Right lobe of liver (tissue), 6 donors: ENCODE data around the gene C6orf15. TPM values are rescaled to one million over a fixed set of nuclear protein-coding genes. Genes with fewer than 3 reads are reported as not detected.

Source experiments
- ATAC-seq, 4 donors: fragments of 200-7000 bp; cut with Tn5 transposase; one replicate each; pipeline ENCODE4 v1.9.1; 2020; ENCODE audit warnings: mild to moderate bottlenecking in 4 of 4, moderate library complexity in 4 of 4
- DNase-seq, 3 donors: peaks; one replicate each; pipeline ENCODE4 v3.0.0-alpha.2; 2020
- H3K27ac ChIP-seq, 3 donors: fragments of 200-600 bp; one replicate each; pipeline ENCODE4 v1.8.0; 2022
- H3K27me3 ChIP-seq, 2 donors: fragments of 200-600 bp; one replicate each; pipeline ENCODE4 v1.8.0; 2022
- H3K36me3 ChIP-seq, 4 donors: fragments of 200-600 bp; sonication (generic) in 1 of 4; one replicate each; pipeline versions ENCODE4 v1.5.1 to v1.8.0; 2017 to 2022; ENCODE audit warnings: control low read depth in 1 of 4
- H3K4me1 ChIP-seq, 4 donors: fragments of 200-600 bp; sonication (generic) in 1 of 4; one replicate each; pipeline versions ENCODE4 v1.5.1 to v1.8.0; 2017 to 2022; ENCODE audit warnings: control low read depth in 1 of 4
- H3K4me3 ChIP-seq, 3 donors: fragments of 200-600 bp; one replicate each; pipeline ENCODE4 v1.8.0; 2022
- H3K9me3 ChIP-seq, 4 donors: fragments of 200-600 bp; sonication (generic) in 1 of 4; one replicate each; pipeline versions ENCODE4 v1.5.1 to v1.8.0; 2017 to 2022; ENCODE audit warnings: control low read depth in 1 of 4
- CTCF ChIP-seq, 4 donors: fragments of 200-600 bp in 3 of 4; fragments of 450-650 bp in 1 of 4; IDR thresholded peaks; one replicate each; pipeline versions ENCODE4 v1.5.1 to v1.8.0; 2016 to 2022; ENCODE audit warnings: antibody characterized with exemption in 4 of 4, mild to moderate bottlenecking in 2 of 4
- POLR2A ChIP-seq: fragments of 450-650 bp; IDR thresholded peaks from one replicate; pipeline ENCODE4 v1.6.1; 2017; ENCODE audit warnings: antibody characterized with exemption, mild to moderate bottlenecking
- whole genome bisulfite sequencing: methylation state at CpG from one replicate; pipeline ENCODE4 v1.1.6; 2018; ENCODE audit warnings: low coverage, low lambda C conversion rate; ENCODE audit not compliant: insufficient coverage; ENCODE audit errors: missing lambda C conversion rate; 5-methylcytosine and 5-hydroxymethylcytosine counted together
- intact Hi-C, 2 donors: fragments of 100-400 bp; cut with DNase I; formaldehyde crosslinking; loops; one replicate each; pipeline versions ENCODE4 v1.11.2 to v1.14.1; 2022
- total RNA-seq, 6 experiments: library from RNA; depleted of rRNA in 2 of 6; stranded (reverse); fragments of >200 nt in 2 of 6; fragmentation: NEBNext Ultra II Directional in 3 of 6; extraction: Animal tissue kit (Norgen Biotek cat#: 25700) in 3 of 6; gene quantifications; one replicate each; pipeline versions ENCODE4 v1.1.0 to v1.2.4, GENCODE V29; 2016 to 2023
- donor health status: DM: no; HTN: yes; CAD: no.
- donor health status: DM: no; HTN: no; CAD: no.
- donor health status: DM: no; HTN: no; CAD: no.
- donor health status: DM: no; HTN: yes; CAD: no.
- donor health status: DM: no; HTN: yes; CAD: no.

The C6orf15 gene
- total RNA-seq, 6 experiments from 2014 or later = not detected

- ATAC-seq = peak; percentile 54 to 79 (median 60)
- Histone ChIP-seq H3K27me3 (no peaks in the 10 kb centered on the region), H3K4me1 (no peaks in the 10 kb centered on the region), H3K27ac (peak overlapping the region in 1 of 3 donors; percentile 13), H3K36me3 (no peaks in the 10 kb centered on the region), H3K4me3 (no peak overlapping the region), H3K9me3 (no peaks in the 10 kb centered on the region)
- no peak for TF ChIP-seq CTCF (IDR thresholded peaks at IDR 0.05)
- intact Hi-C loops = no loop called here
- 50% methylated on average over 14 of the region's 16 CpGs for WGBS
- peak in 1 of 3 donors; percentile 78 for DNase-seq
These were observed 10.7 kb upstream of the C6orf15 start for GRCh38 chr6:31122791-31123706.

- WGBS = 82% methylated on average over 7 of the region's 12 CpGs
These were observed 8.9 kb upstream of the C6orf15 start for GRCh38 chr6:31121131-31121790.

GRCh38 chr6:31120151-31120915, 8.0 kb upstream of the C6orf15 start, which contains the start of gene CDSN:
CDSN (minus strand) TSS chr6:31120446; CDS start chr6:31120419, 27 bp downstream.
- Histone ChIP-seq H3K36me3 (no peaks in the 10 kb centered on the region), H3K27me3 (no peaks in the 10 kb centered on the region), H3K27ac (no peak within 1 kb of the TSS), H3K9me3 (no peaks in the 10 kb centered on the region), H3K4me1 (no peaks in the 10 kb centered on the region), H3K4me3 (no peak within 1 kb of the TSS)
- intact Hi-C loops = no loop called here
- no peak for ATAC-seq
- TF ChIP-seq POLR2A (no peak), CTCF (IDR thresholded peaks at IDR 0.05) (no peak)
- 60% methylated on average over 14 of the region's 26 CpGs for WGBS
- DNase-seq = no peak

More at GRCh38 chr6:31121131-31121790, 8.9 kb upstream of the C6orf15 start:
- TF ChIP-seq CTCF (IDR thresholded peaks at IDR 0.05) (no peak), POLR2A (no peak)
- Histone ChIP-seq H3K27ac (no peak overlapping the region), H3K4me3 (no peak overlapping the region), H3K36me3 (no peaks in the 10 kb centered on the region), H3K9me3 (no peaks in the 10 kb centered on the region), H3K4me1 (no peaks in the 10 kb centered on the region), H3K27me3 (no peaks in the 10 kb centered on the region)
- intact Hi-C loops = no loop called here
- ATAC-seq (no peak), DNase-seq (no peak)

GRCh38 chr6:31118178-31118577, 5.8 kb upstream of the C6orf15 start:
- DNase-seq (no peak), ATAC-seq (no peak)
- Histone ChIP-seq H3K9me3 (no peaks in the 10 kb centered on the region), H3K27me3 (no peaks in the 10 kb centered on the region), H3K4me3 (no peak overlapping the region), H3K4me1 (no peaks in the 10 kb centered on the region), H3K36me3 (no peaks in the 10 kb centered on the region), H3K27ac (no peak overlapping the region)
- WGBS = 20% methylated on average over 1 of the region's 7 CpGs
- TF ChIP-seq CTCF (IDR thresholded peaks at IDR 0.05) (no peak), POLR2A (no peak)
- intact Hi-C loops = no loop called here
